CD14-positive monocyte (primary cell): ENCODE measurements around the gene TSPAN12. TPM values are rescaled to one million over a fixed set of nuclear protein-coding genes. Genes with fewer than 3 reads are reported as not detected.

Experiments used
- DNase-seq, 3 donors: peaks; one replicate each; pipeline ENCODE4 v3.0.0-alpha.2; 2011 to 2022
- H2AFZ ChIP-seq: 2 replicates; pipeline ENCODE4 v1.6.0; 2012; ENCODE audit warnings: mild to moderate bottlenecking, low read depth, low read length, inconsistent platforms; ENCODE audit not compliant: insufficient read depth, poor library complexity, severe bottlenecking
- H3K27ac ChIP-seq, 2 donors: 1 replicate in 1 of 2; 2 replicates in 1 of 2; pipeline ENCODE4 v1.5.1; 2012 to 2013; ENCODE audit warnings: low read length in 2 of 2, control low read depth in 1 of 2, inconsistent platforms in 1 of 2, low read depth in 1 of 2, mild to moderate bottlenecking in 1 of 2
- H3K27me3 ChIP-seq, 2 donors: one replicate each; pipeline versions ENCODE4 v1.6.0 to v1.6.1; 2011 to 2013; ENCODE audit warnings: low read length in 2 of 2; ENCODE audit not compliant: control insufficient read depth in 2 of 2, insufficient read depth in 2 of 2
- H3K36me3 ChIP-seq, 2 donors: replicated peaks in 1 of 2; 1 replicate in 1 of 2; 2 replicates in 1 of 2; pipeline versions ENCODE4 v1.5.1 to v1.6.1; 2012 to 2013; ENCODE audit warnings: low read length in 2 of 2, control low read depth in 1 of 2, inconsistent platforms in 1 of 2, mild to moderate bottlenecking in 1 of 2; ENCODE audit not compliant: insufficient read depth in 2 of 2, control insufficient read depth in 1 of 2
- H3K4me1 ChIP-seq, 2 donors: 1 replicate in 1 of 2; 2 replicates in 1 of 2; pipeline versions ENCODE4 v1.5.1 to v1.6.1; 2012 to 2013; ENCODE audit warnings: low read length in 2 of 2, control low read depth in 1 of 2, inconsistent platforms in 1 of 2, mild to moderate bottlenecking in 1 of 2, moderate library complexity in 1 of 2; ENCODE audit not compliant: insufficient read depth in 2 of 2, control insufficient read depth in 1 of 2
- H3K4me2 ChIP-seq: replicated peaks from 2 replicates; pipeline ENCODE3; 2012; ENCODE audit warnings: low read length, moderate library complexity, mild to moderate bottlenecking; ENCODE audit not compliant: poor library complexity, severe bottlenecking; ENCODE audit errors: extremely low read depth
- H3K4me3 ChIP-seq, 3 experiments: fragments of 200-600 bp in 1 of 3; sonication (generic) in 1 of 3; replicated peaks in 1 of 3; 1 replicate in 2 of 3; 2 replicates in 1 of 3; pipeline ENCODE4 v1.5.1; 2011 to 2013; ENCODE audit warnings: low read length in 3 of 3, mild to moderate bottlenecking in 3 of 3, control low read depth in 2 of 3, low read depth in 2 of 3, inconsistent platforms in 1 of 3, moderate library complexity in 1 of 3
- H3K79me2 ChIP-seq: 2 replicates; pipeline ENCODE4 v1.6.0; 2012; ENCODE audit warnings: mild to moderate bottlenecking, control low read depth, inconsistent platforms, low read length, moderate library complexity; ENCODE audit not compliant: insufficient read depth
- H3K9ac ChIP-seq: 2 replicates; pipeline ENCODE4 v1.6.0; 2017; ENCODE audit warnings: low read length, mild to moderate bottlenecking; ENCODE audit not compliant: insufficient read depth, poor library complexity, severe bottlenecking
- H3K9me3 ChIP-seq, 2 donors: replicated peaks in 1 of 2; 1 replicate in 1 of 2; 2 replicates in 1 of 2; pipeline versions ENCODE4 v1.5.1 to v1.6.1; 2012 to 2013; ENCODE audit warnings: low read length in 2 of 2, control low read depth in 1 of 2; ENCODE audit not compliant: control insufficient read depth in 1 of 2, insufficient read depth in 1 of 2
- H4K20me1 ChIP-seq: 2 replicates; pipeline ENCODE4 v1.6.0; 2012; ENCODE audit warnings: mild to moderate bottlenecking, low read length, control low read depth, moderate library complexity; ENCODE audit not compliant: insufficient read depth
- H3K27ac Mint-ChIP-seq, 7 donors: one replicate each; pipeline ENCODE4 v1.8.0; 2020; ENCODE audit warnings: mild to moderate bottlenecking in 7 of 7, mixed read lengths in 7 of 7, moderate library complexity in 6 of 7, inconsistent platforms in 2 of 7
- H3K27me3 Mint-ChIP-seq, 3 donors: one replicate each; pipeline ENCODE4 v1.8.0; 2021 to 2022; ENCODE audit warnings: low read depth in 3 of 3, mild to moderate bottlenecking in 3 of 3, mixed read lengths in 3 of 3, moderate library complexity in 3 of 3, inconsistent platforms in 1 of 3
- H3K36me3 Mint-ChIP-seq, 2 donors: one replicate each; pipeline ENCODE4 v1.8.0; 2020; ENCODE audit warnings: mixed read lengths in 2 of 2, inconsistent platforms in 1 of 2, mild to moderate bottlenecking in 1 of 2
- H3K4me1 Mint-ChIP-seq: one replicate; pipeline ENCODE4 v1.8.0; 2020; ENCODE audit warnings: mild to moderate bottlenecking, mixed read lengths
- H3K4me3 Mint-ChIP-seq, 2 donors: one replicate each; pipeline ENCODE4 v1.8.0; 2020; ENCODE audit warnings: mild to moderate bottlenecking in 2 of 2, mixed read lengths in 2 of 2, moderate library complexity in 1 of 2
- H3K9me3 Mint-ChIP-seq, 7 donors: one replicate each; pipeline ENCODE4 v1.8.0; 2020 to 2022; ENCODE audit warnings: mixed read lengths in 7 of 7, mild to moderate bottlenecking in 6 of 7, moderate library complexity in 6 of 7, inconsistent platforms in 2 of 7
- CTCF ChIP-seq: fragments of 200-600 bp; IDR thresholded peaks from one replicate; pipeline ENCODE4 v1.8.0; 2022; ENCODE audit warnings: antibody characterized with exemption, mild to moderate bottlenecking
- WGBS: methylation state at CpG from one replicate; pipeline ENCODE4 v1.1.5; 2013; ENCODE audit warnings: missing lambda C conversion rate; ENCODE audit not compliant: insufficient coverage; 5-methylcytosine and 5-hydroxymethylcytosine counted together
- intact Hi-C, 2 donors: fragments of 100-400 bp; cut with micrococcal nuclease; formaldehyde crosslinking; loops; one replicate each; pipeline versions ENCODE4 v1.15.0 to v1.15.1; 2023
- polyA plus RNA-seq, 3 donors: library from polyadenylated mRNA; depleted of rRNA in 1 of 3; unstranded in 2 of 3; stranded (reverse) in 1 of 3; fragments of 300-500 nt in 2 of 3; fragments of >200 nt in 1 of 3; fragmentation: Illumina TruSeq in 2 of 3; gene quantifications; 1 replicate in 2 of 3; 2 replicates in 1 of 3; pipeline ENCODE4 v1.2.3, GENCODE V29; 2012 to 2021

Gene TSPAN12
- polyA plus RNA-seq, 3 donors, result not detected

GRCh38 chr7:120794106-120794729 lies 63.7 kb downstream of the TSPAN12 start:
- Histone ChIP-seq H3K4me2 (no peak overlapping the region), H3K4me3 (no peak overlapping the region), H3K27ac (no peak overlapping the region), H3K36me3 (no peaks in the 10 kb centered on the region), H3K27me3 (no peaks in the 10 kb centered on the region), H3K79me2 (no peaks in the 10 kb centered on the region), H3K4me1 (no peaks in the 10 kb centered on the region), H2AFZ (no peak overlapping the region), H3K9ac (no peak overlapping the region), H4K20me1 (no peaks in the 10 kb centered on the region), H3K9me3 (no peaks in the 10 kb centered on the region)
- Mint-ChIP-seq H3K4me1 (no peaks in the 10 kb centered on the region), H3K36me3 (no peaks in the 10 kb centered on the region), H3K27me3 (peaks cover 0 to 6% (median 3%) of the 10 kb centered on the region in 3 donors), H3K4me3 (no peak overlapping the region), H3K9me3 (peaks cover 0 to 2% (median 0%) of the 10 kb centered on the region in 7 donors), H3K27ac (no peak overlapping the region)
- TF ChIP-seq CTCF, result no peak
- WGBS, result no CpG with 5 or more reads among the region's 4 CpGs
- intact Hi-C loops, result loop anchor here in 1 of 2 donors (10.0 kb wide), 2 partner anchors 131 to 311 kb away; no protein-coding TSS in a partner anchor
- no peak for DNase-seq

- no peak for DNase-seq
- 100% methylated on average over 1 of the region's 3 CpGs for WGBS
- H3K9me3 Mint-ChIP-seq, result peaks cover 0 to 2% (median 0%) of the 10 kb centered on the region in 7 donors
- H3K4me2 ChIP-seq, result no peak overlapping the region
- no peaks in the 10 kb centered on the region for H3K9me3 ChIP-seq
- H3K27ac ChIP-seq, result no peak overlapping the region
- H3K4me1 ChIP-seq, result no peaks in the 10 kb centered on the region
- no peaks in the 10 kb centered on the region for H3K36me3 ChIP-seq
- H3K79me2 ChIP-seq, result no peaks in the 10 kb centered on the region
- H2AFZ ChIP-seq, result no peak overlapping the region
- H3K4me3 ChIP-seq, result no peak overlapping the region
- no peak overlapping the region for H3K4me3 Mint-ChIP-seq
- H4K20me1 ChIP-seq, result no peaks in the 10 kb centered on the region
- no peaks in the 10 kb centered on the region for H3K27me3 ChIP-seq
- TF ChIP-seq CTCF, result no peak
- no peaks in the 10 kb centered on the region for H3K4me1 Mint-ChIP-seq
- H3K36me3 Mint-ChIP-seq, result no peaks in the 10 kb centered on the region
- no peak overlapping the region for H3K9ac ChIP-seq
- no peak overlapping the region for H3K27ac Mint-ChIP-seq
- H3K27me3 Mint-ChIP-seq, result peaks cover 0 to 3% (median 3%) of the 10 kb centered on the region in 3 donors
- intact Hi-C loops, result loop anchor here in 1 of 2 donors (10.0 kb wide), 2 partner anchors 131 to 311 kb away; no protein-coding TSS in a partner anchor
These were observed 64.6 kb downstream of the TSPAN12 start for GRCh38 chr7:120793213-120793936.
